ENCODE data around the gene CFB.
A peak's percentile ranks its signal among the peaks of the same experiment; 100 is the strongest.
"Not testable (repeated sequence)": the region's sequence is repeated elsewhere in the genome, so short reads cannot be mapped to it uniquely, and the experiment has no call there.

The CFB gene

GRCh38 chr6:31971993-31972708, 26.3 kb downstream of the CFB start, which contains the start of gene DXO:
DXO (minus strand) TSS chr6:31972138; CDS start chr6:31971675, 463 bp downstream.
- peak; percentile 98 for DNase-seq

GRCh38 chr6:31972709-31973350, 26.9 kb downstream of the CFB start:
- peak; percentile 61 for DNase-seq

- DNase-seq: not testable (repeated sequence)
Observed at GRCh38 chr6:31976065-31976464, 30.2 kb downstream of the CFB start.

- no peak for DNase-seq
Observed at GRCh38 chr6:31977816-31978431, 32.0 kb downstream of the CFB start.

GRCh38 chr6:31978831-31979230, 32.9 kb downstream of the CFB start:
- no peak for DNase-seq

- no peak for DNase-seq
Observed at GRCh38 chr6:31979238-31979898, 33.5 kb downstream of the CFB start.

GRCh38 chr6:31980195-31980876, 34.4 kb downstream of the CFB start:
- not testable (repeated sequence) for DNase-seq

GRCh38 chr6:31980998-31981397, 35.1 kb downstream of the CFB start:
- not testable (repeated sequence) for DNase-seq

GRCh38 chr6:31981744-31982143, 35.8 kb downstream of the CFB start, which contains the start of gene C4A:
C4A (plus strand) TSS chr6:31982057; CDS start chr6:31982108, 51 bp downstream.
- DNase-seq: not testable (repeated sequence)

- DNase-seq: not testable (repeated sequence)
Observed at GRCh38 chr6:31989363-31989762, 43.5 kb downstream of the CFB start.

- not testable (repeated sequence) for DNase-seq
Observed at GRCh38 chr6:31994421-31994820, 48.5 kb downstream of the CFB start.

GRCh38 chr6:31996385-31996784, 50.5 kb downstream of the CFB start:
- DNase-seq: not testable (repeated sequence)
